Measurements from ENCODE around the gene MCF2L2. TPM values are rescaled to one million over a fixed set of nuclear protein-coding genes. Genes with fewer than 3 reads are reported as not detected.

MCF2L2 gene
- total and polyA plus RNA-seq, 9 of the 15 experiments (the other 6 are each of a cell fraction or from before 2014, with no cell fraction given), result 0.56 to 4.2 (median 3.0) TPM

DNA sequence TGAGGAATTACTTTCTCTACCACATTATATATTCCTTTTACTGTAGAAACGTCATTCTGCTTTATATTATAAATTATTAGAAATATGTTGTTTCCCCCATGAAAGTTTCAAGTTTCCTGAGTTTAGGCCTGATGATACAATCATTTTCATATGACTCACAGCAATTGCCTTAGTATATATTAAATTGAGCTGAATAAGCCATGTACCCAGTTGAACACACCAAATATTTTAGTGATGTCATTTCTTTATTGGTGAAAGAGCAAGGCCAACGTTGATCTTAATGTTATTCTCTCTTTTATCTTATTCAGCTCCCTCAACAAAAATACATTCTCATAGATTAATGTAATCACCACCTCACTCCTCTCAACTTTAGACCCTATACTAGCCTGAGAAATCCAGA lies 144.5 kb downstream of the MCF2L2 start:
- no peak for ATAC-seq
- ChIA-PET CTCF (ENCODE audit: low intra/inter-chr PET ratio) (no interaction called here), POLR2A (interaction anchor here (1.4 to 2.1 kb wide), 3 partner anchors 8 to 19 kb away, joined by 5 to 7 read pairs (median 6); no protein-coding TSS in a partner anchor)
- intact Hi-C loops (cut with micrococcal nuclease), result no loop called here
- in situ Hi-C loops (cut with MboI), result no loop called here
- Histone ChIP-seq H2AFZ (ENCODE audit: low read depth, low read length) (no peak overlapping the region), H3K4me2 (ENCODE audit: insufficient read depth, low read length) (no peak overlapping the region), H3K4me1 (replicated peaks in 1 of 2; ENCODE audit: control insufficient read depth in 2 of 2, insufficient read depth in 2 of 2, low read length in 2 of 2) (peaks cover 0 to 18% of the 10 kb centered on the region in 2 experiments; a peak in 4 of 5 replicates), H3K79me2 (ENCODE audit: control insufficient read depth, insufficient read depth, low read length) (0 out of 3 replicates have a peak, but pooled peaks cover 1% of the 10 kb centered on the region), H3K4me3 (no peak overlapping the region), H4K20me1 (replicated peaks; ENCODE audit: control insufficient read depth, insufficient read depth, low read length) (no peaks in the 10 kb centered on the region), H3K27ac (ENCODE audit: extremely low read depth, low read depth, low read length) (no peak overlapping the region), H3K27me3 (ENCODE audit: control insufficient read depth in 2 of 2, insufficient read depth in 2 of 2, low read length in 2 of 2) (no peaks in the 10 kb centered on the region), H3K9ac (ENCODE audit: insufficient read depth in 1 of 2, low read depth in 2 of 2, low read length in 2 of 2) (no peak overlapping the region), H3K36me3 (ENCODE audit: control insufficient read depth, insufficient read depth, low read length) (no peaks in the 10 kb centered on the region; the same call in 2 of the 3 replicates), H3K9me1 (ENCODE audit: control insufficient read depth, insufficient read depth, low read length) (no peaks in the 10 kb centered on the region), H3K9me3 (replicated peaks; ENCODE audit: control insufficient read depth, insufficient read depth, low read depth, low read length) (no peaks in the 10 kb centered on the region)
- TF ChIP-seq ZNF3 (CRISPR knock-in tag; IDR thresholded peaks at IDR 0.05) (no peak), HLTF (IDR thresholded peaks at IDR 0.05) (no peak)
- FAIRE-seq, result no peak
- BruUV-seq (replicated peaks), result no TSS peak
- no peak for DNase-seq (ENCODE audit: extremely low read depth in 1 of 4, low spot score in 3 of 4)
- 42% methylated on average over 2 of the region's 2 CpGs for WGBS (ENCODE audit: insufficient coverage, low coverage, missing lambda C conversion rate)

GRCh38 chr3:183281126-183281797 lies 147.2 kb downstream of the MCF2L2 start:
- no peak overlapping the region for H3K4me2 ChIP-seq (ENCODE audit: insufficient read depth, low read length)
- DNase-seq (ENCODE audit: extremely low read depth in 1 of 4, low spot score in 3 of 4) (no peak), FAIRE-seq (no peak), ATAC-seq (no peak)
- H3K9me3 ChIP-seq (replicated peaks; ENCODE audit: control insufficient read depth, insufficient read depth, low read depth, low read length), result no peaks in the 10 kb centered on the region
- H3K27ac ChIP-seq (ENCODE audit: extremely low read depth, low read depth, low read length), result no peak overlapping the region
- POLR2A ChIA-PET, result no interaction called here
- H3K9me1 ChIP-seq (ENCODE audit: control insufficient read depth, insufficient read depth, low read length), result no peaks in the 10 kb centered on the region
- in situ Hi-C loops (cut with MboI) (no loop called here), intact Hi-C loops (cut with micrococcal nuclease) (no loop called here)
- no peak overlapping the region for H2AFZ ChIP-seq (ENCODE audit: low read depth, low read length)
- no peak overlapping the region for H3K9ac ChIP-seq (ENCODE audit: insufficient read depth in 1 of 2, low read depth in 2 of 2, low read length in 2 of 2)
- WGBS (ENCODE audit: insufficient coverage, low coverage, missing lambda C conversion rate), result 46% methylated on average over 8 of the region's 8 CpGs
- CTCF ChIA-PET (ENCODE audit: low intra/inter-chr PET ratio), result no interaction called here
- no peaks in the 10 kb centered on the region; a peak in 2 of 5 replicates for H3K4me1 ChIP-seq (replicated peaks in 1 of 2; ENCODE audit: control insufficient read depth in 2 of 2, insufficient read depth in 2 of 2, low read length in 2 of 2)
- no peaks in the 10 kb centered on the region for H3K36me3 ChIP-seq (ENCODE audit: control insufficient read depth, insufficient read depth, low read length)
- H3K27me3 ChIP-seq (ENCODE audit: control insufficient read depth in 2 of 2, insufficient read depth in 2 of 2, low read length in 2 of 2), result no peaks in the 10 kb centered on the region
- no peaks in the 10 kb centered on the region for H4K20me1 ChIP-seq (replicated peaks; ENCODE audit: control insufficient read depth, insufficient read depth, low read length)
- H3K79me2 ChIP-seq (ENCODE audit: control insufficient read depth, insufficient read depth, low read length), result no peaks in the 10 kb centered on the region
- BruUV-seq (replicated peaks), result no TSS peak
- no peak overlapping the region for H3K4me3 ChIP-seq
- TF ChIP-seq ZNF212 (CRISPR knock-in tag; IDR thresholded peaks at IDR 0.05) (no peak), SIX5 (IDR thresholded peaks at IDR 0.05; ENCODE audit: borderline replicate concordance in 1 of 2, insufficient read depth in 1 of 2, low read depth in 1 of 2, low read length in 2 of 2) (no peak), ZC3H8 (IDR thresholded peaks at IDR 0.05) (no peak), ZMIZ1 (IDR thresholded peaks at IDR 0.05; ENCODE audit: low read depth in 2 of 2, low read length in 2 of 2) (no peak), ZNF644 (tag; IDR thresholded peaks at IDR 0.05; ENCODE audit: low read depth) (no peak), ZNF146 (CRISPR knock-in tag; IDR thresholded peaks at IDR 0.05; ENCODE audit: unreplicated experiment) (no peak), NR1H2 (CRISPR knock-in tag; IDR thresholded peaks at IDR 0.05) (no peak), HOMEZ (CRISPR knock-in tag; IDR thresholded peaks at IDR 0.05) (no peak), HNRNPUL1 (IDR thresholded peaks at IDR 0.05; ENCODE audit: low read length) (no peak)
